ENCODE data around the gene TNC.

Gene TNC

GRCh38 chr9:115103746-115104477, 14.0 kb downstream of the TNC start:
- H3K4me3 Mint-ChIP-seq = no peak overlapping the region
- no peak overlapping the region for H3K27ac Mint-ChIP-seq
- H3K4me1 Mint-ChIP-seq (ENCODE audit: low read depth) = no peaks in the 10 kb centered on the region
- no peaks in the 10 kb centered on the region for H3K9me3 Mint-ChIP-seq
- intact Hi-C loops (cut with micrococcal nuclease) = no loop called here
- peaks cover 18% of the 10 kb centered on the region for H3K27me3 Mint-ChIP-seq
- no peaks in the 10 kb centered on the region for H3K36me3 Mint-ChIP-seq (ENCODE audit: low read depth)

- H3K4me1 Mint-ChIP-seq (ENCODE audit: low read depth) = no peaks in the 10 kb centered on the region
- H3K27ac Mint-ChIP-seq = no peak overlapping the region
- H3K9me3 Mint-ChIP-seq = no peaks in the 10 kb centered on the region
- H3K4me3 Mint-ChIP-seq = no peak overlapping the region
- no peaks in the 10 kb centered on the region for H3K36me3 Mint-ChIP-seq (ENCODE audit: low read depth)
- H3K27me3 Mint-ChIP-seq = peaks cover 15% of the 10 kb centered on the region
- intact Hi-C loops (cut with micrococcal nuclease) = no loop called here
These were observed 18.1 kb downstream of the TNC start for GRCh38 chr9:115099901-115100300.

GRCh38 chr9:115098226-115098965, 19.6 kb downstream of the TNC start:
- intact Hi-C loops (cut with micrococcal nuclease) = no loop called here
- H3K27me3 Mint-ChIP-seq = peaks cover 13% of the 10 kb centered on the region

GRCh38 chr9:115093520-115093919, 24.4 kb downstream of the TNC start:
- Mint-ChIP-seq H3K36me3 (ENCODE audit: low read depth) (no peaks in the 10 kb centered on the region), H3K4me1 (ENCODE audit: low read depth) (no peaks in the 10 kb centered on the region), H3K27me3 (peaks cover 21% of the 10 kb centered on the region), H3K27ac (no peak overlapping the region), H3K9me3 (no peaks in the 10 kb centered on the region), H3K4me3 (no peak overlapping the region)
- intact Hi-C loops (cut with micrococcal nuclease) = no loop called here

More at GRCh38 chr9:115098226-115098965, 19.6 kb downstream of the TNC start:
- Mint-ChIP-seq H3K27ac (no peak overlapping the region), H3K4me1 (ENCODE audit: low read depth) (no peaks in the 10 kb centered on the region), H3K36me3 (ENCODE audit: low read depth) (no peaks in the 10 kb centered on the region), H3K9me3 (no peaks in the 10 kb centered on the region), H3K4me3 (no peak overlapping the region)

GRCh38 chr9:115090486-115090885, 27.5 kb downstream of the TNC start:
- no peaks in the 10 kb centered on the region for H3K36me3 Mint-ChIP-seq (ENCODE audit: low read depth)
- H3K4me3 Mint-ChIP-seq = no peak overlapping the region
- H3K4me1 Mint-ChIP-seq (ENCODE audit: low read depth) = no peaks in the 10 kb centered on the region
- no peak overlapping the region for H3K27ac Mint-ChIP-seq
- intact Hi-C loops (cut with micrococcal nuclease) = no loop called here
- peaks cover 17% of the 10 kb centered on the region for H3K27me3 Mint-ChIP-seq
- H3K9me3 Mint-ChIP-seq = no peaks in the 10 kb centered on the region

- peaks cover 15% of the 10 kb centered on the region for H3K27me3 Mint-ChIP-seq
- H3K27ac Mint-ChIP-seq = no peak overlapping the region
- H3K36me3 Mint-ChIP-seq (ENCODE audit: low read depth) = no peaks in the 10 kb centered on the region
- intact Hi-C loops (cut with micrococcal nuclease) = no loop called here
- no peaks in the 10 kb centered on the region for H3K9me3 Mint-ChIP-seq
- no peaks in the 10 kb centered on the region for H3K4me1 Mint-ChIP-seq (ENCODE audit: low read depth)
- no peak overlapping the region for H3K4me3 Mint-ChIP-seq
These were observed 29.1 kb downstream of the TNC start for GRCh38 chr9:115088860-115089259.

- no peak overlapping the region for H3K4me3 Mint-ChIP-seq
- no peaks in the 10 kb centered on the region for H3K9me3 Mint-ChIP-seq
- peaks cover 15% of the 10 kb centered on the region for H3K27me3 Mint-ChIP-seq
- H3K4me1 Mint-ChIP-seq (ENCODE audit: low read depth) = no peaks in the 10 kb centered on the region
- no peaks in the 10 kb centered on the region for H3K36me3 Mint-ChIP-seq (ENCODE audit: low read depth)
- intact Hi-C loops (cut with micrococcal nuclease) = no loop called here
- H3K27ac Mint-ChIP-seq = no peak overlapping the region
These were observed 31.1 kb downstream of the TNC start for GRCh38 chr9:115086886-115087285.

- intact Hi-C loops (cut with micrococcal nuclease) = no loop called here
- Mint-ChIP-seq H3K27me3 (peaks cover 15% of the 10 kb centered on the region), H3K36me3 (ENCODE audit: low read depth) (no peaks in the 10 kb centered on the region), H3K9me3 (no peaks in the 10 kb centered on the region), H3K27ac (no peak overlapping the region), H3K4me3 (no peak overlapping the region), H3K4me1 (ENCODE audit: low read depth) (no peaks in the 10 kb centered on the region)
These were observed 31.5 kb downstream of the TNC start for GRCh38 chr9:115086461-115086860.

GRCh38 chr9:115085773-115086377, 32.1 kb downstream of the TNC start:
- no peaks in the 10 kb centered on the region for H3K9me3 Mint-ChIP-seq
- peaks cover 17% of the 10 kb centered on the region for H3K27me3 Mint-ChIP-seq
- intact Hi-C loops (cut with micrococcal nuclease) = no loop called here

GRCh38 chr9:115084709-115085108, 33.2 kb downstream of the TNC start:
- peaks cover 12% of the 10 kb centered on the region for H3K27me3 Mint-ChIP-seq
- no peak overlapping the region for H3K4me3 Mint-ChIP-seq
- no peak overlapping the region for H3K27ac Mint-ChIP-seq
- no peaks in the 10 kb centered on the region for H3K36me3 Mint-ChIP-seq (ENCODE audit: low read depth)
- no peaks in the 10 kb centered on the region for H3K9me3 Mint-ChIP-seq
- H3K4me1 Mint-ChIP-seq (ENCODE audit: low read depth) = no peaks in the 10 kb centered on the region
- intact Hi-C loops (cut with micrococcal nuclease) = no loop called here

More at GRCh38 chr9:115085773-115086377, 32.1 kb downstream of the TNC start:
- Mint-ChIP-seq H3K4me1 (ENCODE audit: low read depth) (no peaks in the 10 kb centered on the region), H3K36me3 (ENCODE audit: low read depth) (no peaks in the 10 kb centered on the region), H3K4me3 (no peak overlapping the region), H3K27ac (no peak overlapping the region)

- peaks cover 12% of the 10 kb centered on the region for H3K27me3 Mint-ChIP-seq
- H3K4me1 Mint-ChIP-seq (ENCODE audit: low read depth) = peaks cover under 1% of the 10 kb centered on the region
- no peak overlapping the region for H3K4me3 Mint-ChIP-seq
- H3K36me3 Mint-ChIP-seq (ENCODE audit: low read depth) = no peaks in the 10 kb centered on the region
- no peak overlapping the region for H3K27ac Mint-ChIP-seq
- H3K9me3 Mint-ChIP-seq = no peaks in the 10 kb centered on the region
- intact Hi-C loops (cut with micrococcal nuclease) = no loop called here
These were observed 33.8 kb downstream of the TNC start for GRCh38 chr9:115084157-115084556.

GRCh38 chr9:115080242-115080641, 37.7 kb downstream of the TNC start:
- H3K27ac Mint-ChIP-seq = no peak overlapping the region
- intact Hi-C loops (cut with micrococcal nuclease) = no loop called here
- no peaks in the 10 kb centered on the region for H3K36me3 Mint-ChIP-seq (ENCODE audit: low read depth)
- peaks cover 7% of the 10 kb centered on the region for H3K4me1 Mint-ChIP-seq (ENCODE audit: low read depth)
- H3K27me3 Mint-ChIP-seq = peaks cover 22% of the 10 kb centered on the region
- H3K4me3 Mint-ChIP-seq = no peak overlapping the region
- H3K9me3 Mint-ChIP-seq = no peaks in the 10 kb centered on the region

- no peak overlapping the region for H3K27ac Mint-ChIP-seq
- no peak overlapping the region for H3K4me3 Mint-ChIP-seq
- no peaks in the 10 kb centered on the region for H3K36me3 Mint-ChIP-seq (ENCODE audit: low read depth)
- intact Hi-C loops (cut with micrococcal nuclease) = no loop called here
- peaks cover 18% of the 10 kb centered on the region for H3K27me3 Mint-ChIP-seq
- H3K9me3 Mint-ChIP-seq = no peaks in the 10 kb centered on the region
- H3K4me1 Mint-ChIP-seq (ENCODE audit: low read depth) = peaks cover 7% of the 10 kb centered on the region
These were observed 38.8 kb downstream of the TNC start for GRCh38 chr9:115079156-115079555.

- H3K27me3 Mint-ChIP-seq = peaks cover 36% of the 10 kb centered on the region
- intact Hi-C loops (cut with micrococcal nuclease) = no loop called here
- H3K4me3 Mint-ChIP-seq = no peak overlapping the region
- H3K36me3 Mint-ChIP-seq (ENCODE audit: low read depth) = no peaks in the 10 kb centered on the region
- peaks cover 6% of the 10 kb centered on the region for H3K4me1 Mint-ChIP-seq (ENCODE audit: low read depth)
- H3K27ac Mint-ChIP-seq = no peak overlapping the region
- no peaks in the 10 kb centered on the region for H3K9me3 Mint-ChIP-seq
These were observed 44.5 kb downstream of the TNC start for GRCh38 chr9:115073456-115073855.

Measured in dendritic cell treated with granulocyte-macrophage colony-stimulating factor and Interleukin-4, amounts not matched to agents 40 ng/mL and 50 ng/mL, for 4 days (primary cell).